ENCODE data around the gene NELL1.

DNA sequence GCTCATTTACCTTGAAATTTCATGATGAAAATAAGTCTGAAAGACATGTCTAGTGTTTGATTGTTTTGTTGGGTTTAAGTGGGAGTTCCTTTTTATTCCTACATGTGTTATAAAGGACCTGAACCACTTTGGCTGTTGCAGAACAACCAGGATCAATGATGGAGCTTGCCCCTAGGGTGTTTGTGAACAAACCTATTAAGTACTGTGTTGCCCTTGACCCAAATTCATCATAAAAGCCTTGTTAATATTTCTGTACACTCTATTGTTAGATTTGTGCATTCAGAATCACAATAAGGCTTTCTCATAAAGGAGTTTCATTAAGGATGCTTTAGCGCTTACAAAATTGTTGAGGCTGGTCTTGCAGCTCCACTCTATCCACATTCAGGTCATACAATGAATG lies 452.6 kb downstream of the NELL1 start:
- no peak for TF ChIP-seq POLR2AphosphoS5 (IDR thresholded peaks at IDR 0.05; ENCODE audit: low read depth, low read length)
- no peak for TF ChIP-seq POLR2A (IDR thresholded peaks at IDR 0.05; ENCODE audit: low read depth, low read length)
- TF ChIP-seq TAF1 (IDR thresholded peaks at IDR 0.05; ENCODE audit: low read depth, low read length), result no peak
- no peak for TF ChIP-seq POU2F2 (IDR thresholded peaks at IDR 0.05; ENCODE audit: low read depth, low read length)
